AG20443 (cell line): ENCODE data around the gene FDPS.

Experiments
- DNase-seq: peaks from one replicate; pipeline ENCODE4 v3.0.0; 2012; ENCODE audit warnings: low spot score, mixed read lengths

Gene FDPS

DNA sequence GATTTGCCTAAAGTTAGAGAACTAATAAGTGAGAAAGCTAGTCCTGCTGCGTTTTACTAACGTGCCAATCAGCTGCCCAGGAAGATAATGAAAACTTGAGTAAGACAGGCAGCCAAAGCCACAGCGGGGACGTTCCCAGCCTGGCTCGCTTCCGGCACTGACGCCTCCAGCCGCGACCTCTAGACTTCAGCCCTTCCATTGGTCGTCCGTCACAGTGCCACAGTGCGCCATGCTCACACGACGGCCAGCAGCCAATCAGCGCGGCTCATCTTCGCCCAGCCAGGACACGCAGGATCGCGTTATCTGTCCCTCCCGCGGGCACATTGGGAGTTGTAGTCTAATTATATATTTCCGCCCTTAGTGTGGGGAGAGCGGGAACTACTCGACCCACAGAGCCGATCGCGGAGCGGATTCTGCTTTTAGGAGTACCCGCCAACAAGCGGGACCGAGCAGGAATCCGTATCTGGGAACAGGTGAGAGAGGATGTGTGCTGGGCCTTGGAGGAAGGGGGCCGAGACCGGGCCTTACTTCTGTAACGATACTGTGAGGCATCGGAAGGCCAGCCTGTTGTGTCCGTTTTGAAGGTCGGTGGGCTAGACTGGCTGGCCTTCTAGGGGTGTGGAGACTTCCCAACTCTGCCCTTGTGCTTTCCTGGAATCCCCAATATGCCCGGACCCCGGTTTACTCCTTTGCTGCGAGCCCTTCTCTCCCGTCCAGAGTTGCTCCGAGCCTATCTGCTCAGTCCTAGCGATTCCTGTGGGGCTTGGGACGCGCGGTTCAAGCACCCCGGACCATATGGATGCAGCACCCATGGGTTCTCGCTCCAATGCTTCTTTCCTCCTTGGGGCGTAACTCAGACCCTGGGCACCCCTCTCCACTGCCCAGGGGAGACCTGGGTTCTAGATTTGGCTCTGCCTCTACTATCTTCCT lies at the start of gene FDPS:
FDPS (plus strand) TSS at position 374 of the 930 bp plus-strand sequence. CDS start 924 bp downstream, outside the sequence.
- DNase-seq, result peak; percentile 97

DNA sequence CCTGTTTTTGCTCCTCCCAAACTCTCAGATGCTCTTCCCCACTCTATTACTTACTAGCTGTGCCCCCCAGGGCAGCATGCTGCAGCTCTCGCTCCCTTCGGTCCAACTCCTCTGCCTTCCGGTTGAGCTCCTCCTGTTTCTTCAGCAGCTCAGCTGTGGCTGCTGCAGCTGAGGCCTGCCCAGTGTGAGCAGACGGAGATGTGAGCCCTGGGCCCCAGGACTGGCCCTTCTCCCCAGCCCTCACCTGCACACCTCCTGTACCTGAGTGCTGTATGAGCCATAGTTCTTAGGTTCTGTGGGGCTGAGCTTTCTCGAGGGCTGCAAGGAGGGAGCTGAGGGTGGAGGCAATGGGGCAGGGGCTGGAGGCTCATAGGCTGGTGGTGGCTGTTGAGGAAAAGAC lies 48.4 kb upstream of the FDPS start:
- no peak for DNase-seq

DNA sequence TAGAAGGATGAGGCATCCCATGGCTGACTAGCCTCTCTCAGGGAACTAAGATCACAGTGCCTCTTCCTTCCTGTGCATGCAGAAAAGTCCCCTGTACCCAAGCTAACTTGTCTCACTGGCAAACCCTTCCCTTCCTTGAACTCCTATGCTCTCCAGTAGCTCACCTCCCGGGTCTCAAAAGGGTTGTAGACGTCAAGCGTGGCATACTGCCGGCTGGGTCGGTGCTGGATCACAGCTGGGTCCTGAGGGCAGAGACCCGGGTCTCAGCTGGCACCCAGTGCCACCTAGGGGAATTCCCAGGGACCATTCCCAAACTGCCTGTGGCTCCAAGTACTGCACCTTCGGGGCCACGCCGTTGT lies 47.2 kb upstream of the FDPS start:
- DNase-seq, result no peak

DNA sequence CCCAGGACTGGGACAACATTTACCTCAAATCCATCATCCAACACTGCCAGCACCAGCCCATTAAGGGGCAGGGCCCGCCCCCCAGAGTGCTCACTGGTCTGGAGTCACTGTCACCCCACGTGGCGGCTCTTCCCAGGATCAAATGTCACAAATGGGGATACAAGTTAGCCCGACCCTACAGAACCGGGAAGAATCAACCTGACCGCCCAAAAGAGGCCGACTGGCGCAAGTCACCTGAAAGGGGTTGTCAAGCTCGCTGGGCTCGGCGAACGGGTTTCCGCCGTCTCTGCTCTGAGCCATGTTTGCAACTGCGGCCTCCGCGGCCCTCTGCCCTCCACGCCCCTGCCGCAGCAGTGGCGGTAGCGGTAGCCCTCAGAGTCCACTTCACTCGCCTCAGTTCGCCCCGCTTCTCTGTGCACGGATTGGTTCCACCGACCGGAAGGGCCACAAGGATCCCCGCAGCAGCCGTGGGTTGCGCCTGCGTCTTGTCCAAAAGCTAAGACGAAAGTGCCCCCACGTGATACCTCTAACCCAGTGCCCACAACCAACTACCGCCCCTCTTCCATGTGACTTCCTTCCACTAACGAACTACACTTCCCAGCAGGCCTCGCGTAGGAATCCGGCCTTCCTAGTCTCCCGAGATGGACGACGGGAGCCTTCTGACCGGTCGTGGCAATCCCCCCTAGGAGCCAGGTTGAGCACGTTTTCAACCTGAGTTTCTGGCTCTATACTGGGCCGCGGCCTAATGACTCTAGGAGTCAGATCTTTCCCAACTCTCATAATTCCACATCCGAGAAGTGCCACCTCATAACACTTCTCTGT lies 46.6 kb upstream of the FDPS start, which contains the start of gene SCAMP3:
SCAMP3 (minus strand) TSS at position 509 of the 822 bp plus-strand sequence; CDS start at position 300, 209 bp downstream.
- peak; percentile 98 for DNase-seq

DNA sequence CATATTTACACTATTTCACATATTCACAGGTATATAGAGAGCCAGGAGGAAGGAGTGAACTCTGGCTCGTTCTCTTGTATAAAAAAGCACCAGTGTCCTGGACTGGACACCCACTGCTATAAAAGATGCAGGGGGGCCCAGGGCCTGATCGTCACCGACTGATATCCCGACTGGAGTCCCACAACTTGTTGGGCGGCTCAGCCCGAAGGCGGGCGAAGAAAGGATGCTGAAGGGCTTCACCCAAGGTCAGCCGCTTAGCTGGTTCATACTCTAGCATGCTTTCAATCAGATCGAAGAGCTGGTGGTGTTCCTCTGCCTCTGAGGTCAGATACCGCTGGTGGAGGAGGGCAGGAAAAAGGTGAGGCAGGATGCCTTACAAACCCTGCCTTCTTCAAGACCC lies 45.6 kb upstream of the FDPS start:
- no peak for DNase-seq

DNA sequence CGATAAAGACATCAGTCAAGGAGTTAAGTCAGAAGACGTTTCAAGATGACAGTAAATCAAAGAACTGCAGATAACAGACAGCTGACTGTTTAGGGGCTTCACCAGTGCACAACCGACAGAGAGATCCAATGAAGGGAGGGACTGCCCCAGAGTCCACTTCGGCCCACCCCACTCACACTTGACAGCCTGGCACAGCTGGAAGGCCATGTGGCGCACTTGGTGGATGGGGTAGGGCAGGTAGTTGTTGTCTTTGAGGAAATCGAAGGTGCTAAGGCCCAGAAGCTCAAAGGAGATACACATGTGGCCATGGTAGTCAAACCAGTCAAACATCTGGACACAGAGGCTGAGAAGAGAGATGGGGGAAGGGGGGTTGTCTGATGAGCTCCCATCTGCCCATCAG lies 42.1 kb upstream of the FDPS start:
- DNase-seq, result no peak

DNA sequence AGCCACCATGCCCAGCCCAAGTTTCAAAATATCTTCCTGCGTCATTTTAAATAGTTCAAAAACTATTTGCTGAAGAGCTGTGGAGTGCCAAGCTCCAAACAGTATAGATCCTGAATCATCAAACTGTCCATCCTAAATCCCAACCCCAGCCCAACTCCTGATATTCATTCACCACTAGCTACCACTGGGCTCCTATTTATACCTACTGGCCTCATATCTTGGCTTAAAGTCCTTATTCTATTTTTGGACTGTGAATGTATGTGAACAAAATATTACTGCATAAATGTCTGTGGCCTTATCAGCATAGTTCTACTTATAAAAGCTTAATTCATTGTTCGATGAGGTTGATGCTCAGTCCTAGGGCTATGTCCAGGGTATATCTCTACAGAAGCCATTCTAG lies 41.3 kb upstream of the FDPS start:
- DNase-seq, result no peak

DNA sequence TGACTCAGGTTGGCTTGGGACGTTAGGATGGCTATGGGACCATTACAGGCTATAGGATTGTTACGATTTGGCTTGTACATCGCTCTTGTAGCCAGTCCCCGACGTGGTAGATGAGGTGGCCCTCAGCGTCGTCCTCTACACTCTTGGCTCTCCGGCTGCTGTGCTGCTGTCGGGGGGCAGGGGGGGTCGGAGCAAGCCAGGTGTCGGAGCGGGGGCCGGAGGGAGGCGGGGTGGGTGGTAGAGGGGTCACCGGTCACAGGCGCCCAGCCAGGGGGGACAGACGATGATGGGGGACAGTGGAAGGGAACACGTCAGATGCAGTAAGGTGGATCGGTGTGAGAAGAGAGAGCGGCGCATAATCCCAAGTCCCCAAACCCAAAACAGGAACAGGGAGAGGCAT lies 40.0 kb upstream of the FDPS start:
- no peak for DNase-seq

DNA sequence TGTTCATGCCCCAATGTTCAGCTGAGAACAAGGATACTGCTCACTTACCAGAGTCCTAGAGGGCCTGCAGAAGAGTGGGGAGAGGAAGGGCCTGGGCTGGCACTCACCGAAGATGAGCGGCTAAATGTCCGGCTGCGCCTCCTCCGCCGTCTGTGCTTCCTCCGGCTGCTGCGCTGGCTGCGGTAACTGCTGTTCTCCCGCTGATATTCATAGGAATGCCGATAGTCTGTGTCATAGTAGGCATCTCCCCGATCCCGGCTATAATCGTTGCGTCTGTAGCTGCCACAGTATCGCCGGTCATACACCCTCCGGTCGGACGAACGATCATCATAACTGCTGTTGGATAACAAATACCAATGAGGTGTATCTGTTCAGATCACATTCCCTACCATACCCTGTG lies 39.3 kb upstream of the FDPS start:
- no peak for DNase-seq

DNA sequence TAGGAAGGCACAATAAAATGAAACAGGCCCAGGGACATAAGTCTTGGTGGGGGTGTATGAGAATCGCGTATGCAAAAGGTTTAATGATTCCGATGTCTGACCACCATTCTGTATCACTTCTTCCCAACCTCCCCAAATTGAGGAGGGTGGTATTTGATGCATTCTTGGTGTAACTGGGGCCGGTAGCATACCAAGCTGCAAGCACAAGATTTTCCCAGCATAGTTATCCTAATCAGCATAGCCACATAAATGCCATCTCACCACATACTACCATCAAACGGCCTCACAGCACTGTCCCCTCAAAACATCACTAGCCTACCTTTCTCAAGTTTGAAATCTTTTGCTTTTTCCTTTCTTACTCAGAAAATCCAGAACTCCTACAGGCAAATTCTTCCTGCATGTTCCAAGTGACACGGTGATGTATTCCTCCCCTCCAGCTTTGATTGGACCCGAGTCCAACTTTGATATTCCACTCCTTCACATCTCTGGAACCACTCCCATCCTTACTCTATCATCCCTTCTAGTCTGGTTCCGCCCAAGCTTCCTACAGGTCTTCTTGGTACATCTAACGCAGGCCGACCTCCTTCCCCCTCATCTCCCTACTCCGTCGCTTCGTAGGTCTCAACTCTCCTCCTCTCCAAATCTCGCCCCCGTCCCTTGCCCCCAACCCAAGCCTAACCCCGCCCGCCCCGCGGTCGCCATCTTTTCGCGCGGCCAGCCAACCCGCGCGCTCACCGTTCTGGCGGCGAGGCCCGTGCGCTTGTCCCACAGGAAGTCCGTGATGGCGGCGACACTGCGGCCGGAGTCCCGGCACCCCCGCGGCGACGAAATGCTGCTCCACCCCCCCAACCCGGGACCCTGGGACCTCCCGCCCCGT lies 36.0 kb upstream of the FDPS start:
- peak; percentile 55 for DNase-seq

DNA sequence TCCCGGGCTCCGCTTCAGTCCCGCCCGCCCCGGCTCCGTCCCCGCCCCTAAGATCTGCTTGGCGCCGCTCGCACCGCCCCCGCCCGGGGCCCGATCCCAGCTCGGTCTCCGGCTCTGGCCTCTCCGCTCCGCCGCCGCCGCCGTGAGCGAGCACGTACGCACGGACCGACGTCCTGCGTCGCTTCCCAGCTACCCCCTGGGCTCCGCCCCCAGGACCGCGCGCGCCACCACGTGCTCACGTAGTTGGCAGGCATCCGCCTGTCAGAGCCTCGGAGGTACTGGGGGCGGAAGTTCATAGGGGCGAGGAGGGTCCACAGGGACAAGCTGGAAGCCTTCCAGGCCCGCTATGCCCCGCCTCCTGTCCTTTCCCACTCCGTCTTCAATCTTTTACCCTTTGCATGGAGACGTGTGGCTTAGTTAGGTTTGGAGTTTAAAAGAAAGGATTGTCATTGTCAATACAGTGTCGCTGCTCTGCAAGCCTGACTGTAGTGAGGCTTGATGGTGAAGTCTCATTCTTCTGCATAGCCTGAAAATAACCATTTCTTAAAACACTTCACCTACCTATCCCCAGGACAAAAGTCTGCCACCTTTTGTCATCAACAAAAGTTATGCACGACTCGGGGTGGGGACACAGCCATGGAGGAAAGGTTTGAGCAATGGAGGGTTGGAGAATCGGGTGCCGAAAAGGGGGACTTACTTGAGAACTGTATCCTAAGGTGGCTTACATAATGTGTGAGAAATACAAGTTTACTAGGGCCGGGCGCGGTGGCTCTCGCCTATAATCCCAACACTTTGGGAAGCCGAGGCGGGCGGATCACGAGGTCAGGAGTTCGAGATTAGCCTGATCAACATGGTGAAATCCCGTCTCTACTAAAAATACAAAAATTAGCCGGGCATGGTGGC lies 35.1 kb upstream of the FDPS start, which contains the start of gene CLK2:
CLK2 (minus strand) TSS at position 162 of the 903 bp plus-strand sequence. CDS start 2,527 bp downstream, outside the sequence.
- peak; percentile 97 for DNase-seq

DNA sequence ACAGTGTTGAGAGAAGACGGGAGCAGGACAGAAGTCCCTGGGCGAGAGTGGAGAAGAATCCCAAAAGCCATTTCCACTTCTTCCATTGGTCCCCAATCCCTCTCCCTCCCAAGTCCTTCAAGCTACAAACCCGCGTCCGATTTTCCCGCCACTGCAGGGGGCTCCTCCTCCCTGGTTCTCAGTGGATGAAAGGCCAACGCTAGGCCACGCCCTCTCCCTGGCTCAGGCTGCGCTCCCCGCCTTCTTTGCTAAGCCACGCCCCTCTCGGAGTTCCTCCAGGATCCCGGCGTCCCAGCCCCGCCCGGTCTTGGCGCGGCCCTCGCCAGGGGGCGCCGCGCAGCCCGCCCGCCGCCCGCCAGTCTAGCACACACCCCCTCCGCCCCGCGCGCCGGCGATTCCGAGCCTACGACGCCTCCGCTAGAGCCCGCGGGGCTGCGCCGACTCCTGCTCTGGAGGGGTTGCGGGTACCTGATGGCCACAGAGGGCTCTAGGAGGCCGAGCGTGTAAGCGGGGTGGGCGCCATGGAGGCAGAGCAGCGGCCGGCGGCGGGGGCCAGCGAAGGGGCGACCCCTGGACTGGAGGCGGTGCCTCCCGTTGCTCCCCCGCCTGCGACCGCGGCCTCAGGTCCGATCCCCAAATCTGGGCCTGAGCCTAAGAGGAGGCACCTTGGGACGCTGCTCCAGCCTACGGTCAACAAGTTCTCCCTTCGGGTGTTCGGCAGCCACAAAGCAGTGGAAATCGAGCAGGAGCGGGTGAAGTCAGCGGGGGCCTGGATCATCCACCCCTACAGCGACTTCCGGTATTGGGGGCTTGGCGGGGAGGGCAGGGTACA lies 31.4 kb upstream of the FDPS start, which contains the start of gene HCN3:
HCN3 (plus strand) TSS at position 394 of the 832 bp plus-strand sequence; CDS start at position 522, 128 bp downstream.
- DNase-seq, result peak; percentile 99

DNA sequence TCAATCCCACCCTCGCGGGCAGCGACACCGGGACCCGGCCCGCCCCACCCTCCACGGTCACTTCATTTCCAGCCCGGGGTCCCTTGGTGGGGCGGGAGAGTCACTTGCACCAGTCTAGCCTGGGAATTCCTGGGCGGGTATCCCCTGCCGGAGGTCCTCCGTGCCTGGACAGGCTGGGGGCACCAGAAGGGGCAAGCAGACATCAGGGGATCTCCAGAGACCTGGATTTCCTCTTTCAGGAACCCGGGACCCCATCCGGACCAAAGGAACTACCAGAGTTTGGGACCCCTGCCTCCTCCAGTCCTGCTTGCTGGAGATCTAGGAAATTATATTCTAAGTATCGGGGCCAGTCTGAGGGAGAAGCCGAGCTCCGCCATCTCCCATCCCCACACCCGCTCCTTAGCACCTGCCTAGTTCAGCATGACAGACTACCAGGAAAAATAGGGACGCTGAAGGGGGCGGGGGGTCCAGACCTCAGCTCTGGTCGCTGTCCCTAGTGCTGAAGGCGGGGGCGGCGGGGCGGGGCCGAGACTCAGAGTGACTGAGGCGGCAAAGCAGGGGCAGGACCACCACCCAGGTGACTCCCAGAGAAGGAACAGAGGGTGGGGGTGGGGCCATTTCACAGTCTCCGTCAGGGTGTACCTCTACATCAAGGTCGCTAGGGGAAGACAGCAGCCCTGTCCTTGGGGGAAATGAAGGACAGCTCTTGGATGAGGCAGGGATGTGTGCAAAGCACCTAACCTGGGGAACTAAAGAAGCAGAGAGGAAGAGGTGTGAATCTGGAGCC lies 30.6 kb upstream of the FDPS start:
- DNase-seq, result peak; percentile 55

DNA sequence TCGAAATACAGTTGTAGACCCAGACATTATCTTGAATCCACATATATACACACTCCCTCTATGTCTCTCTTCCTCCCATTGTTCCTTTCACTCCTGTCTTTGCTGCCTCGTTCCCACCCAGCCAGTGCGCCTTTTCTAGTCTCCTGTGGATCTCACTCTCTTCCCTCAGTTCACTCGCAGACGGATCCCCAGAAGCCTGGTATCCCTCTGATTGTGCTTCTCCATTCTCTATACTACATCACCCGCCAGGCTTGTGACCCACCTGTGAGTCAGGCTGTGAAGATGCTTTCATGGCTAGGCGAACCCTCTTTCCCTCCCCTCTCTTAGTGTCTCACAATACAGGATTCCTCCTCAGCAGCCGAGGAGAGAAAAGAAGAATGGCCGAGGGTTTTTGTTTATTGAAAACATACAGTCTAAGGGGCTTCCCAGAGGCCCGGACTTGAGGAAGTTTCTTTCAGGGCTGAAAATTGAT lies 29.9 kb upstream of the FDPS start:
- no peak for DNase-seq

DNA sequence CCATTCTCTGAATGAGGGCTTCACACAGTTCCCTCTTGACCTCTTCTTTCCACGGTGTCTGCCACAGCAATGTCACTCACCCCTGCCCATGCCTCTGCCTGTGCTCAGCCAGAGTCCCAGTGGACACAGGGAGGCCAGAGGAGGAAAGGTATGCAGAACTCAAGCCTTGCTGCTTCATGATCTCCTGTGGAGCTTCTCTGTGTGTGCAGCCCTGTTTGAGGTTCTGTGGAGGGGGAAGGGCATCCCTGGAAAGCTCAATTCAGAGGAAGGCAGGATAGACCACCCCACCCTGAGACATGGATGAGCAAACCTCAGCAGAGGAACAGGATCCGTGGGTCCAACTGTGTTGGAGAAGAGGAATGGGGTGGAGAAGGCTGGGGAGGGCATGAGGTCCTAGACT lies 29.4 kb upstream of the FDPS start:
- no peak for DNase-seq

DNA sequence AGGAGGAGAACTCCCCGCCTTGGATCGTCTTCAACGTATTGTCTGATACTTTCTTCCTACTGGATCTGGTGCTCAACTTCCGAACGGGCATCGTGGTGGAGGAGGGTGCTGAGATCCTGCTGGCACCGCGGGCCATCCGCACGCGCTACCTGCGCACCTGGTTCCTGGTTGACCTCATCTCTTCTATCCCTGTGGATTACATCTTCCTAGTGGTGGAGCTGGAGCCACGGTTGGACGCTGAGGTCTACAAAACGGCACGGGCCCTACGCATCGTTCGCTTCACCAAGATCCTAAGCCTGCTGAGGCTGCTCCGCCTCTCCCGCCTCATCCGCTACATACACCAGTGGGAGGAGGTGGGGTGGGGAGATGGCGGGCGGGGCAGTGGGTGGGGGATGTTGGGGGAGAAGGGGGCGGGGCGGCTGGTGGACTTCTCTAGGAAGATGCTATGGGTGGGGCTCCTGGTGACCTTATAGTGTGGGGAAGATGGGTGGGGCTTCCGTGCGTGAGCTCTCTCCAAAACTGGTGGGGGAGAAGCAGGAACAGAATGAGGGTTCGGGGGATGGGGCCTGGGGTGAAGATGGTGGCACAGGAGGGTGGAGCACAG lies 26.1 kb upstream of the FDPS start:
- no peak for DNase-seq

DNA sequence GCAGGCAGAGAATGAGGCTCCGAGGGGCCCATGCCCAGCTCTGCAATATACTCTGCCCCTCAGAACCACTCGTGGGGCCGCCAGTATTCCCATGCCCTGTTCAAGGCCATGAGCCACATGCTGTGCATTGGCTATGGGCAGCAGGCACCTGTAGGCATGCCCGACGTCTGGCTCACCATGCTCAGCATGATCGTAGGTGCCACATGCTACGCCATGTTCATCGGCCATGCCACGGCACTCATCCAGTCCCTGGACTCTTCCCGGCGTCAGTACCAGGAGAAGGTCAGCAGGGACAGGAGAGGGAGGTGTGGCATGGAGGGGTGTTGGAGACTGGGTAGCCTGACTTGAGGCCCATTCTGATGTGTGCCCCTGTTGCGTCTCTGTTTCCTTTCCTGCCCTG lies 24.2 kb upstream of the FDPS start:
- no peak for DNase-seq

DNA sequence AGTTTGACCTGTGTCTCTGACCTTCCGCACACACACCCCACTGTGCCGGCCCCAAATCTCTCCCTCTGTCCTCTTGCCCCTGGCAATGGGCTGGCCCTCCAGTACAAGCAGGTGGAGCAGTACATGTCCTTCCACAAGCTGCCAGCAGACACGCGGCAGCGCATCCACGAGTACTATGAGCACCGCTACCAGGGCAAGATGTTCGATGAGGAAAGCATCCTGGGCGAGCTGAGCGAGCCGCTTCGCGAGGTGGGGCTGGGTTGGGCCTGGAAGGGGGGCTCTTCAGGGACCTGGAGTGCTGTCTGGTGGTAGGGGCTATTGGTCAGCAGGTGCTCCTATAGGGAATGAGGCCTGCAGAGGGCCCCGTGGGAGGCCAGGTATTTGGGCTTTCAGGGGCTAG lies 23.6 kb upstream of the FDPS start:
- DNase-seq, result no peak
